Endodermal cell (in vitro differentiated cells): Measurements from ENCODE around the gene ZNF419. TPM values are rescaled to one million over a fixed set of nuclear protein-coding genes. Genes with fewer than 3 reads are reported as not detected.

Experiments
- DNase-seq: peaks from one replicate; pipeline ENCODE4 v3.0.0-alpha.2; 2017
- H3K27ac ChIP-seq: 2 replicates; pipeline ENCODE4 v1.5.1; 2013; ENCODE audit warnings: mild to moderate bottlenecking, low read depth, low read length, moderate library complexity
- H3K27me3 ChIP-seq: 2 replicates; pipeline ENCODE4 v1.6.1; 2013; ENCODE audit warnings: mild to moderate bottlenecking, low read length, moderate library complexity; ENCODE audit not compliant: insufficient read depth, control insufficient read depth, poor library complexity, severe bottlenecking
- H3K36me3 ChIP-seq: 2 replicates; pipeline ENCODE4 v1.7.0; 2013; ENCODE audit warnings: mild to moderate bottlenecking, low read length, moderate library complexity; ENCODE audit not compliant: control insufficient read depth, insufficient read depth
- H3K4me1 ChIP-seq: one replicate; pipeline ENCODE4 v1.7.0; 2013; ENCODE audit warnings: low read length; ENCODE audit not compliant: control insufficient read depth, insufficient read depth
- H3K4me3 ChIP-seq: 2 replicates; pipeline ENCODE4 v1.5.1; 2013; ENCODE audit warnings: mild to moderate bottlenecking, low read length, moderate library complexity
- H3K9ac ChIP-seq: 2 replicates; pipeline ENCODE4 v1.6.1; 2013; ENCODE audit warnings: mild to moderate bottlenecking, low read length, moderate library complexity; ENCODE audit not compliant: poor library complexity, severe bottlenecking; ENCODE audit errors: extremely low read depth
- H3K9me3 ChIP-seq: 2 replicates; pipeline ENCODE4 v1.6.1; 2013; ENCODE audit warnings: mild to moderate bottlenecking, low read length, moderate library complexity; ENCODE audit not compliant: control insufficient read depth
- H3K27ac Mint-ChIP-seq: 2 replicates; pipeline ENCODE4 v1.8.0; 2020; ENCODE audit warnings: mixed read lengths
- H3K27me3 Mint-ChIP-seq: 2 replicates; pipeline ENCODE4 v1.8.0; 2021; ENCODE audit warnings: mild to moderate bottlenecking, mixed read lengths; ENCODE audit not compliant: insufficient read depth
- H3K36me3 Mint-ChIP-seq: 2 replicates; pipeline ENCODE4 v1.8.0; 2020; ENCODE audit warnings: low read depth, mixed read lengths
- H3K4me1 Mint-ChIP-seq: 2 replicates; pipeline ENCODE4 v1.8.0; 2020; ENCODE audit warnings: mixed read lengths
- H3K4me3 Mint-ChIP-seq: 2 replicates; pipeline ENCODE4 v1.8.0; 2020; ENCODE audit warnings: mild to moderate bottlenecking, moderate library complexity, mixed read lengths
- H3K9me3 Mint-ChIP-seq: 2 replicates; pipeline ENCODE4 v1.8.0; 2020; ENCODE audit warnings: mild to moderate bottlenecking, mixed read lengths
- WGBS, 2 experiments: methylation state at CpG; one replicate each; pipeline versions ENCODE4 v1.1.5 to v1.1.7; 2013; ENCODE audit warnings: missing lambda C conversion rate in 2 of 2, mixed read lengths in 1 of 2; ENCODE audit not compliant: insufficient coverage in 1 of 2, insufficient read length in 1 of 2; 5-methylcytosine and 5-hydroxymethylcytosine counted together
- total RNA-seq, 2 donors: library from RNA; stranded (reverse); fragmentation: NEBNext Ultra II Directional in 1 of 2; extraction: Animal tissue kit (Norgen Biotek cat#: 25700) in 1 of 2; gene quantifications; 2 replicates in 1 of 2; 3 replicates in 1 of 2; pipeline ENCODE4 v1.2.1, GENCODE V29; 2021
- TF ChIP-seq, protein P1 (sequence below): fragments of 200-600 bp; sonication (generic); conservative IDR thresholded peaks from 2 replicates; pipeline ENCODE4 v1.5.0; 2021; ENCODE audit warnings: antibody characterized with exemption, mild to moderate bottlenecking

Gene ZNF419
- total RNA-seq, 2 donors from 2014 or later: 16.8 to 17.0 TPM

DNA sequence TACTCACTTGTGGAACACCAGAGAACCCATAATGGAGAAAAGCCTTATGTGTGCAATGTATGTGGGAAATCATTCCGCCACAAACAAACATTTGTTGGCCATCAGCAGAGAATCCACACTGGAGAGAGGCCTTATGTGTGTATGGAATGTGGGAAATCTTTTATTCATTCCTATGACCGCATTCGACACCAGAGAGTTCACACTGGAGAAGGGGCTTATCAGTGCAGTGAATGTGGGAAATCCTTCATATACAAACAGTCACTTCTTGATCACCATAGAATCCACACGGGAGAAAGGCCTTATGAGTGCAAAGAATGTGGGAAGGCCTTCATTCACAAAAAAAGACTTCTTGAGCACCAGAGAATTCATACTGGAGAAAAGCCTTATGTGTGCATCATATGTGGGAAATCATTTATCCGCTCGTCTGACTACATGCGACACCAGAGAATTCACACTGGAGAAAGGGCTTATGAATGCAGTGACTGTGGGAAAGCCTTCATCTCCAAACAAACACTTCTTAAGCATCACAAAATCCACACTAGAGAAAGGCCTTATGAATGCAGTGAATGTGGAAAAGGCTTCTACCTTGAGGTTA, 50.5 kb downstream of the ZNF419 start:
- no peak overlapping the region for H3K27ac Mint-ChIP-seq
- no peak overlapping the region for H3K4me3 Mint-ChIP-seq
- 94 to 98% methylated on average over 2 to 7 of the region's 7 CpGs for WGBS, 2 experiments
- no peaks in the 10 kb centered on the region for H3K27me3 ChIP-seq
- H3K36me3 ChIP-seq: peaks cover 100% of the 10 kb centered on the region
- H3K9me3 ChIP-seq: peaks cover 95% of the 10 kb centered on the region
- TF ChIP-seq, protein P1, sequence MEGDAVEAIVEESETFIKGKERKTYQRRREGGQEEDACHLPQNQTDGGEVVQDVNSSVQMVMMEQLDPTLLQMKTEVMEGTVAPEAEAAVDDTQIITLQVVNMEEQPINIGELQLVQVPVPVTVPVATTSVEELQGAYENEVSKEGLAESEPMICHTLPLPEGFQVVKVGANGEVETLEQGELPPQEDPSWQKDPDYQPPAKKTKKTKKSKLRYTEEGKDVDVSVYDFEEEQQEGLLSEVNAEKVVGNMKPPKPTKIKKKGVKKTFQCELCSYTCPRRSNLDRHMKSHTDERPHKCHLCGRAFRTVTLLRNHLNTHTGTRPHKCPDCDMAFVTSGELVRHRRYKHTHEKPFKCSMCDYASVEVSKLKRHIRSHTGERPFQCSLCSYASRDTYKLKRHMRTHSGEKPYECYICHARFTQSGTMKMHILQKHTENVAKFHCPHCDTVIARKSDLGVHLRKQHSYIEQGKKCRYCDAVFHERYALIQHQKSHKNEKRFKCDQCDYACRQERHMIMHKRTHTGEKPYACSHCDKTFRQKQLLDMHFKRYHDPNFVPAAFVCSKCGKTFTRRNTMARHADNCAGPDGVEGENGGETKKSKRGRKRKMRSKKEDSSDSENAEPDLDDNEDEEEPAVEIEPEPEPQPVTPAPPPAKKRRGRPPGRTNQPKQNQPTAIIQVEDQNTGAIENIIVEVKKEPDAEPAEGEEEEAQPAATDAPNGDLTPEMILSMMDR: no peak
- no peak overlapping the region for H3K27ac ChIP-seq
- H3K36me3 Mint-ChIP-seq: peaks cover 99% of the 10 kb centered on the region
- peaks cover 100% of the 10 kb centered on the region for H3K9me3 Mint-ChIP-seq
- peak overlapping the region; percentile 61 for H3K4me3 ChIP-seq
- no peak overlapping the region for H3K9ac ChIP-seq
- H3K27me3 Mint-ChIP-seq: no peaks in the 10 kb centered on the region
- no peak for DNase-seq
- H3K4me1 ChIP-seq: no peaks in the 10 kb centered on the region
- no peaks in the 10 kb centered on the region for H3K4me1 Mint-ChIP-seq

Other genes with a start within 250 kb of the ZNF419 start
- gene ZNF805, start 247.1 kb upstream of the ZNF419 start, total RNA-seq: 10 to 100 TPM; 16.6 to 21.1 TPM
- gene ZNF460, start 207.3 kb upstream of the ZNF419 start, total RNA-seq: 10 to 100 TPM; 63.9 to 64.0 TPM
- gene ZNF543, start 167.3 kb upstream of the ZNF419 start, total RNA-seq: 10 to 100 TPM in 1 of 2 donors, 1 to 10 TPM in 1; 6.2 to 13.4 TPM
- gene ZNF304, start 136.5 kb upstream of the ZNF419 start, total RNA-seq: 10 to 100 TPM; 11.6 to 12.3 TPM
- 1 to 10 TPM; 9.2 to 9.5 TPM for gene TRAPPC2B, start 124.2 kb upstream of the ZNF419 start, total RNA-seq
- 1 to 10 TPM; 1.5 to 3.5 TPM for gene ZNF547, start 124.2 kb upstream of the ZNF419 start, total RNA-seq
- 10 to 100 TPM; 15.2 to 15.5 TPM for gene ZNF548, start 97.9 kb upstream of the ZNF419 start, total RNA-seq
- gene ZNF17, start 76.6 kb upstream of the ZNF419 start, total RNA-seq: 1 to 10 TPM; 7.6 to 9.2 TPM
- 10 to 100 TPM; 25.0 to 28.5 TPM for gene ZNF749, start 52.4 kb upstream of the ZNF419 start, total RNA-seq
- 1 to 10 TPM in 1 of 2 donors, under 1 TPM in 1; 0.68 to 1.2 TPM for gene VN1R1, start 30.6 kb upstream of the ZNF419 start, total RNA-seq
- gene ZNF772, start 10.2 kb upstream of the ZNF419 start, total RNA-seq: 10 to 100 TPM in 1 of 2 donors, 1 to 10 TPM in 1; 9.1 to 11.8 TPM
- gene ZNF773, start 12.2 kb downstream of the ZNF419 start, total RNA-seq: 10 to 100 TPM in 1 of 2 donors, 1 to 10 TPM in 1; 7.9 to 12.4 TPM
- gene ZNF549, start 39.6 kb downstream of the ZNF419 start, total RNA-seq: 10 to 100 TPM in 1 of 2 donors, 1 to 10 TPM in 1; 9.5 to 14.0 TPM
- 10 to 100 TPM; 12.3 to 16.2 TPM for gene ZNF550, start 72.1 kb downstream of the ZNF419 start, total RNA-seq
- 1 to 10 TPM; 8.0 to 9.1 TPM for gene ZNF416, start 91.2 kb downstream of the ZNF419 start, total RNA-seq
- gene ZIK1, start 96.4 kb downstream of the ZNF419 start, total RNA-seq: 10 to 100 TPM; 15.8 to 25.7 TPM
- gene ZNF530, start 112.1 kb downstream of the ZNF419 start, total RNA-seq: 10 to 100 TPM in 1 of 2 donors, 1 to 10 TPM in 1; 5.6 to 10.1 TPM
- 10 to 100 TPM; 30.8 to 37.5 TPM for gene ZNF134, start 126.5 kb downstream of the ZNF419 start, total RNA-seq
- 10 to 100 TPM; 17.4 to 20.7 TPM for gene ZNF211, start 145.4 kb downstream of the ZNF419 start, total RNA-seq
- gene ZSCAN4, start 181.2 kb downstream of the ZNF419 start, total RNA-seq: not detected
- gene ZNF551, start 194.2 kb downstream of the ZNF419 start, total RNA-seq: 10 to 100 TPM; 15.2 to 19.0 TPM
- 10 to 100 TPM; 15.9 to 21.2 TPM for gene ZNF154, start 221.5 kb downstream of the ZNF419 start, total RNA-seq
- gene ZNF671, start 239.9 kb downstream of the ZNF419 start, total RNA-seq: 1 to 10 TPM; 6.0 to 9.6 TPM